KBM-7 (cell line): ENCODE results near the gene ETS1.

Experiments
- DNase-seq: peaks from one replicate; pipeline ENCODE4 v3.0.0-alpha.2; 2015
- in situ Hi-C: fragments of 300-500 bp; cut with MboI; formaldehyde crosslinking; loops from 2 replicates; pipeline ENCODE4 v1.14.3; 2020; ENCODE audit warnings: low sequenced_read_pairs, low pct_unique_long_range_greater_than_20kb, mixed read lengths

ETS1 gene

GRCh38 chr11:128587415-128587814 is at the start of gene ETS1:
TSS of gene ETS1 (minus strand) at chr11:128587558. CDS start at chr11:128573130, 14,428 bp downstream.
- in situ Hi-C loops, result no loop called here

GRCh38 chr11:128634395-128634794 is 47.0 kb upstream of the ETS1 start:
- in situ Hi-C loops, result loop anchor here (25.0 kb wide), 1 partner anchor 447 kb away; no protein-coding TSS in a partner anchor
- no peak for DNase-seq

More at GRCh38 chr11:128587415-128587814, at the start of gene ETS1:
- DNase-seq, result no peak

- in situ Hi-C loops, result loop anchor here (25.0 kb wide), 1 partner anchor 446 kb away; no protein-coding TSS in a partner anchor
- no peak for DNase-seq
Observed at GRCh38 chr11:128633384-128633965, 46.1 kb upstream of the ETS1 start.

- DNase-seq, result peak; percentile 54
- in situ Hi-C loops, result loop anchor here (25.0 kb wide), 1 partner anchor 445 kb away; no protein-coding TSS in a partner anchor
Observed at GRCh38 chr11:128632141-128632791, 44.9 kb upstream of the ETS1 start.

- in situ Hi-C loops, result loop anchor here (25.0 kb wide), 1 partner anchor 443 kb away; no protein-coding TSS in a partner anchor
- peak; percentile 93 for DNase-seq
Observed at GRCh38 chr11:128630367-128631230, 43.2 kb upstream of the ETS1 start.

- in situ Hi-C loops, result loop anchor here (25.0 kb wide), 1 partner anchor 442 kb away; no protein-coding TSS in a partner anchor
- DNase-seq, result no peak
Observed at GRCh38 chr11:128629516-128630106, 42.3 kb upstream of the ETS1 start.

GRCh38 chr11:128628686-128629085 is 41.3 kb upstream of the ETS1 start:
- in situ Hi-C loops, result loop anchor here (25.0 kb wide), 1 partner anchor 441 kb away; no protein-coding TSS in a partner anchor
- DNase-seq, result no peak

- no peak for DNase-seq
- in situ Hi-C loops, result loop anchor here (25.0 kb wide), 1 partner anchor 441 kb away; no protein-coding TSS in a partner anchor
Observed at GRCh38 chr11:128628325-128628673, 40.9 kb upstream of the ETS1 start.

- no peak for DNase-seq
- in situ Hi-C loops, result loop anchor here (25.0 kb wide), 1 partner anchor 440 kb away; no protein-coding TSS in a partner anchor
Observed at GRCh38 chr11:128627666-128628324, 40.4 kb upstream of the ETS1 start.

GRCh38 chr11:128626913-128627665 is 39.7 kb upstream of the ETS1 start:
- no peak for DNase-seq
- in situ Hi-C loops, result loop anchor here (25.0 kb wide), 1 partner anchor 440 kb away; no protein-coding TSS in a partner anchor

GRCh38 chr11:128625746-128626145 is 38.4 kb upstream of the ETS1 start:
- in situ Hi-C loops, result loop anchor here (25.0 kb wide), 1 partner anchor 438 kb away; no protein-coding TSS in a partner anchor
- DNase-seq, result no peak

GRCh38 chr11:128625326-128625725 is 38.0 kb upstream of the ETS1 start:
- in situ Hi-C loops, result loop anchor here (25.0 kb wide), 1 partner anchor 438 kb away; no protein-coding TSS in a partner anchor

GRCh38 chr11:128624269-128625175 is 37.2 kb upstream of the ETS1 start:
- in situ Hi-C loops, result loop anchor here (25.0 kb wide), 1 partner anchor 437 kb away; no protein-coding TSS in a partner anchor
- DNase-seq, result peak; percentile 39

More at GRCh38 chr11:128625326-128625725, 38.0 kb upstream of the ETS1 start:
- no peak for DNase-seq

GRCh38 chr11:128623091-128623490 is 35.7 kb upstream of the ETS1 start:
- in situ Hi-C loops, result no loop called here

GRCh38 chr11:128621601-128622501 is 34.5 kb upstream of the ETS1 start:
- DNase-seq, result no peak
- in situ Hi-C loops, result no loop called here

More at GRCh38 chr11:128623091-128623490, 35.7 kb upstream of the ETS1 start:
- DNase-seq, result no peak
